Heart left ventricle (tissue), 16 donors: ENCODE data around the gene GAN. TPM values are rescaled to one million over a fixed set of nuclear protein-coding genes. Genes with fewer than 3 reads are reported as not detected.

ENCODE experiments used
- ATAC-seq, 4 donors: fragments of 200-7000 bp; cut with Tn5 transposase; one replicate each; pipeline ENCODE4 v1.9.1; 2020 to 2022; ENCODE audit warnings: moderate library complexity in 4 of 4, mild to moderate bottlenecking in 3 of 4, moderate number of reproducible peaks in 1 of 4
- DNase-seq, 5 donors: peaks; one replicate each; pipeline ENCODE4 v3.0.0-alpha.2; 2020
- H3K27ac ChIP-seq, 12 donors: fragments of 200-600 bp; sonication (generic) in 4 of 12; one replicate each; pipeline versions ENCODE4 v1.5.0 to v1.8.0; 2016 to 2022; ENCODE audit warnings: mild to moderate bottlenecking in 2 of 12
- H3K27me3 ChIP-seq, 9 donors: fragments of 200-600 bp; sonication (generic) in 2 of 9; one replicate each; pipeline versions ENCODE4 v1.5.1 to v1.8.0; 2016 to 2022; ENCODE audit warnings: mild to moderate bottlenecking in 3 of 9
- H3K36me3 ChIP-seq, 9 donors: fragments of 200-600 bp; sonication (generic) in 2 of 9; one replicate each; pipeline versions ENCODE4 v1.5.0 to v1.8.0; 2018 to 2022; ENCODE audit warnings: mild to moderate bottlenecking in 2 of 9
- H3K4me1 ChIP-seq, 12 donors: fragments of 200-600 bp; sonication (generic) in 4 of 12; one replicate each; pipeline versions ENCODE4 v1.5.0 to v1.8.0; 2016 to 2022; ENCODE audit warnings: mild to moderate bottlenecking in 3 of 12
- H3K4me3 ChIP-seq, 12 donors: fragments of 200-600 bp; sonication (generic) in 4 of 12; one replicate each; pipeline versions ENCODE4 v1.5.0 to v1.8.0; 2017 to 2022; ENCODE audit warnings: mild to moderate bottlenecking in 9 of 12, moderate library complexity in 4 of 12
- H3K9me3 ChIP-seq, 12 donors: fragments of 200-600 bp; sonication (generic) in 4 of 12; one replicate each; pipeline versions ENCODE4 v1.5.0 to v1.8.0; 2016 to 2022; ENCODE audit warnings: mild to moderate bottlenecking in 1 of 12
- POLR2A ChIP-seq, 2 donors: fragments of 450-650 bp; IDR thresholded peaks; one replicate each; pipeline ENCODE4 v1.6.1; 2017; ENCODE audit warnings: antibody characterized with exemption in 2 of 2, mild to moderate bottlenecking in 2 of 2, moderate library complexity in 2 of 2
- WGBS, 4 donors: extraction: QIAGEN DNeasy Blood & Tissue Kit in 2 of 4; methylation state at CpG; one replicate each; pipeline versions ENCODE4 v1.1.5 to v1.1.7; 2013 to 2018; 5-methylcytosine and 5-hydroxymethylcytosine counted together
- intact Hi-C, 10 donors: fragments of 100-400 bp; cut with DNase I; formaldehyde crosslinking; loops; one replicate each; pipeline versions ENCODE4 v1.11.1 to v1.14.2; 2022
- polyA plus RNA-seq, 2 donors: library from polyadenylated mRNA; stranded (reverse); fragments of 200-250 nt; gene quantifications; one replicate each; pipeline ENCODE4 v1.2.3, GENCODE V29; 2013
- total RNA-seq, 9 donors: library from RNA; depleted of rRNA in 2 of 9; stranded (reverse); fragments of >200 nt in 2 of 9; fragmentation: NEBNext Ultra II Directional in 3 of 9; extraction: Animal tissue kit (Norgen Biotek cat#: 25700) in 3 of 9; gene quantifications; one replicate each; pipeline versions ENCODE4 v1.1.0 to v1.2.4, GENCODE V29; 2016 to 2023
- TF ChIP-seq, protein P1 (sequence below), 12 donors: fragments of 200-600 bp; sonication (generic) in 4 of 12; IDR thresholded peaks; one replicate each; pipeline versions ENCODE4 v1.5.0 to v1.8.0; 2018 to 2022; ENCODE audit warnings: antibody characterized with exemption in 12 of 12, mild to moderate bottlenecking in 5 of 12
- donor health status: ischemic (EF 13 %, LVEDD 7.1; RV severe dilation, severe dysfunction).
- donor health status: healthy with polysubstance abuse.
- donor health status: DM: no; HTN: yes; CAD: no.
- donor health status: DM: no; HTN: no; CAD: no.
- donor health status: ischemic (EF 25% LVEDD 6.9; RV normal size, moderate dysfunction).
- donor health status: ischemic (EF 25% LVEDD 5.7; RV mildly dilated, moderate dysfunction).
- donor health status: healthy.
- donor health status: DM: yes; HTN: yes; CAD: no.
- donor health status: ischemic (EF 35%, LVEDD 5.7; RV mildly dilated, moderate dysfunction).
- donor health status: nonischemic (EF 11% LVEDD 7.7; RV severe dilation, severe dysfunction).
- donor health status: DM: yes; HTN: yes; CAD: no.
- donor health status: PGD.
- donor health status: ischemic (EF 29% LVEDD 5.4; RV normal size, mild dysfunction).
- donor health status: nonischemic (EF 23%, LVEDD 6.1; RV moderate dilation, normal function).

Gene GAN
- total and polyA plus RNA-seq, 11 donors, result 1.6 to 17.7 (median 11.5) TPM

GRCh38 chr16:81409016-81409556 lies 94.3 kb downstream of the GAN start:
- WGBS, 4 donors, result 77 to 84% (median 81%) methylated on average over 7 to 13 of the region's 13 CpGs
- no peaks in the 10 kb centered on the region for H3K9me3 ChIP-seq
- no peak for ATAC-seq
- DNase-seq, result no peak
- H3K27ac ChIP-seq, result no peak overlapping the region
- H3K4me1 ChIP-seq, result peaks cover 0 to under 1% (median 0%) of the 10 kb centered on the region in 12 donors
- intact Hi-C loops, result loop anchor here in 4 of 10 donors (10.0 kb wide), 3 partner anchors 206 to 286 kb away; no protein-coding TSS in a partner anchor
- TF ChIP-seq, protein P1, sequence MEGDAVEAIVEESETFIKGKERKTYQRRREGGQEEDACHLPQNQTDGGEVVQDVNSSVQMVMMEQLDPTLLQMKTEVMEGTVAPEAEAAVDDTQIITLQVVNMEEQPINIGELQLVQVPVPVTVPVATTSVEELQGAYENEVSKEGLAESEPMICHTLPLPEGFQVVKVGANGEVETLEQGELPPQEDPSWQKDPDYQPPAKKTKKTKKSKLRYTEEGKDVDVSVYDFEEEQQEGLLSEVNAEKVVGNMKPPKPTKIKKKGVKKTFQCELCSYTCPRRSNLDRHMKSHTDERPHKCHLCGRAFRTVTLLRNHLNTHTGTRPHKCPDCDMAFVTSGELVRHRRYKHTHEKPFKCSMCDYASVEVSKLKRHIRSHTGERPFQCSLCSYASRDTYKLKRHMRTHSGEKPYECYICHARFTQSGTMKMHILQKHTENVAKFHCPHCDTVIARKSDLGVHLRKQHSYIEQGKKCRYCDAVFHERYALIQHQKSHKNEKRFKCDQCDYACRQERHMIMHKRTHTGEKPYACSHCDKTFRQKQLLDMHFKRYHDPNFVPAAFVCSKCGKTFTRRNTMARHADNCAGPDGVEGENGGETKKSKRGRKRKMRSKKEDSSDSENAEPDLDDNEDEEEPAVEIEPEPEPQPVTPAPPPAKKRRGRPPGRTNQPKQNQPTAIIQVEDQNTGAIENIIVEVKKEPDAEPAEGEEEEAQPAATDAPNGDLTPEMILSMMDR (IDR thresholded peaks at IDR 0.05), result no peak
- TF ChIP-seq POLR2A (IDR thresholded peaks at IDR 0.05), result no peak
- H3K4me3 ChIP-seq, result no peak overlapping the region
- no peaks in the 10 kb centered on the region for H3K27me3 ChIP-seq
- no peaks in the 10 kb centered on the region for H3K36me3 ChIP-seq

- Histone ChIP-seq H3K27me3 (no peaks in the 10 kb centered on the region), H3K27ac (no peak overlapping the region), H3K4me1 (no peaks in the 10 kb centered on the region), H3K4me3 (no peak overlapping the region), H3K36me3 (no peaks in the 10 kb centered on the region), H3K9me3 (no peaks in the 10 kb centered on the region)
- WGBS, 4 donors, result 56 to 62% (median 59%) methylated on average over 10 of the region's 10 CpGs
- intact Hi-C loops, result no loop called here
- no peak for TF ChIP-seq POLR2A (IDR thresholded peaks at IDR 0.05)
- TF ChIP-seq, protein P1 (IDR thresholded peaks at IDR 0.05), result no peak
- DNase-seq (no peak), ATAC-seq (no peak)
These were observed 96.0 kb downstream of the GAN start for GRCh38 chr16:81410643-81411293.

GRCh38 chr16:81413245-81413990 lies 98.7 kb downstream of the GAN start:
- 86 to 94% (median 92%) methylated on average over 11 of the region's 11 CpGs for WGBS, 4 donors
- no peak for ATAC-seq
- intact Hi-C loops, result no loop called here
- no peaks in the 10 kb centered on the region for H3K27me3 ChIP-seq
- no peaks in the 10 kb centered on the region for H3K9me3 ChIP-seq
- TF ChIP-seq, protein P1 (IDR thresholded peaks at IDR 0.05), result no peak
- no peak for TF ChIP-seq POLR2A (IDR thresholded peaks at IDR 0.05)
- no peak overlapping the region for H3K27ac ChIP-seq
- H3K4me1 ChIP-seq, result no peaks in the 10 kb centered on the region
- H3K4me3 ChIP-seq, result no peak overlapping the region
- DNase-seq, result no peak
- H3K36me3 ChIP-seq, result no peaks in the 10 kb centered on the region

DNA sequence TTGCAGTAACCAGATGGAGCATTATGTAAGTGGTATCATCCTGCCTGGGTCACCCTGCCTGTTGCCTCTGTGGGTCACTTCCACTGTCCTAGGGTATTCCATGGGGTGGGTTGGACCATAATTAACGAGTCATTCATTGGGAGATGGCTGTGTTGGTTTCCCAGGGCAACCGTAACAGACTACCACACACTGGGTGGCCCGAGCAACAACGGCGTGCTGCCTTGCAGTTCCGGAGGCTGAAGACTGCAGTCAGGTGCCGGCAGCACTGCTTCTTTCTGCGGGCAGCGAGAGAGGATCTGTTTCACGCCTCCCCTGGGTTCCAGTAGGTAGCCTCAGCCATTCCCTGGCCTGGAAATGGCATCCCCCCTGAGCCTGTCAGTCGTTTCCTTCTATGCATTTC lies 101.0 kb downstream of the GAN start:
- ATAC-seq (no peak), DNase-seq (no peak)
- H3K27me3 ChIP-seq, result no peaks in the 10 kb centered on the region
- H3K27ac ChIP-seq, result no peak overlapping the region
- H3K4me1 ChIP-seq, result no peaks in the 10 kb centered on the region
- TF ChIP-seq, protein P1 (IDR thresholded peaks at IDR 0.05), result no peak
- no peak for TF ChIP-seq POLR2A (IDR thresholded peaks at IDR 0.05)
- H3K4me3 ChIP-seq, result no peak overlapping the region
- 77 to 83% (median 82%) methylated on average over 8 to 11 of the region's 11 CpGs for WGBS, 4 donors
- intact Hi-C loops, result no loop called here
- H3K36me3 ChIP-seq, result no peaks in the 10 kb centered on the region
- H3K9me3 ChIP-seq, result no peaks in the 10 kb centered on the region
